HG03442 (cell line): ENCODE data around the gene TAF1C.

Source experiments
- ATAC-seq: cut with Tn5 transposase; IDR thresholded peaks from one replicate; pipeline ENCODE4 v1.9.1; 2021; ENCODE audit warnings: mild to moderate bottlenecking, moderate library complexity; ENCODE audit not compliant: unreplicated experiment

TAF1C gene

DNA sequence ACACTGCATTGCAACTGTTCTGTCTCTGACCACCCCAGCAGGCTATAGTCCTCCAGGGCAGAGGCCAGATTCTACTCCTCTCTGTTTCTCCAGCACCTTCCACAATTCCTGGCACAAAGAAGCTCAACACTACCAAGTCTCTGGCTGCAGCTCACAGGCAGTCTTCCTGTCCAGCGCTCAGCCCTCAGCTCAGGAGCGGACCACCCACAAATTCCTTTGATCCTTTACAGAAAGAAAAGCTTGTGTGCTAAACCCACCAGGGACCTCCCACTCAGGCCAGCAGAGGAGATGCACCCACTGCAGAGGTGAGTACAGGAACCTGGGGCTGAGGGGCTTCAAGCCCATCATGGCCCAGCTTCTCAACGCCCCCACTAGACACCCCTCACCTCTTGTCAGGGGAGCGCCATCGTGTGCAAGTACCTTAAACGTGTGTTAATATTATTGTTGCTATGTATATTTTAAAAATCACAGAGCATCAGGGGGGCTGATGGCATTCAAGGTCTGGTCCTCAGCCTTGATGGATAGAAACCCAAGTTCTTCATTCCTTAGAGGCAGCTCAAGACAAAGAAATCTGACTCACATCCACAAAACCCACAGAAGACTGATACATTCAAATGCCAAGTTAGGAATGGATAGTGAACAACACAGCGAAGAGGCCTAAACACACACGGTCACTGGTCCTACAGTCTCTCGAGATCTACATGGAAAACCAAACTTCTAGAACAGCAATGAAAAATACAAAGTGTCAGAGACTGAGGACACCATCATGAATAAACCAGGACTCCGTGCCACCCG, 50.3 kb downstream of the TAF1C start:
- ATAC-seq: no peak

DNA sequence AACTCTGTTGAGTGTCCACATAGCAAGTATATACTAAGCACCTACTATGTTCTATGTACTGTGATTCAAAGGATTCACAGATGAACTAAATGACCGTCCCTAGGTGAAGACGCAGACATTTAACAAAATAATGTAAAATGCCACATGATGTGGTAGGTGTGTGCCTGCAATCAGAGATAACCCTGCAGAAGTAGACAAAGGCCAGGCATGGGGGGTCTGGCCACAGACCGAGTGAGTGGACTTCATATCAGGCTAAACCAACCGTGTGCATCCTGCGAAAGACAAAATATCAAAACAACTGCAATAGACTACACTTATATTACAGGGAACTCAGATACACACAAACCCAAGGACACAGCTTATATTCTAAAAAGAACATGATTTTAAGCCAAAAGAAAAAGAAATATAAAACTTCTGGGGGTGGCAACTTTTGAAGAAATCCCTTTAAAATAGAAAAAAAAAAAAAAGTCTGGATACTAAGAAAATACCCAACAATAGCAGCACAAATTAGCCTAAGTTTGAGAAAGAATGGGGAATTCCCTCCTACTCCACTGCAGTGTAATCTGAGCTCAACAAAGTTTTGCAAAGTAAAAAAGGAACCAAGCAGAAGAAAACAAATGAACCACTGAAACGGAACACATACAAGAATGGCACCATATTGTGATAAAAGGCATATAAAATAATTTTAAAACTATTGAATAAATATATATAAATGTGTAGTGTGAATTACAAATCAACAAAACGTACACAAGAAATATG, 54.2 kb downstream of the TAF1C start:
- no peak for ATAC-seq

DNA sequence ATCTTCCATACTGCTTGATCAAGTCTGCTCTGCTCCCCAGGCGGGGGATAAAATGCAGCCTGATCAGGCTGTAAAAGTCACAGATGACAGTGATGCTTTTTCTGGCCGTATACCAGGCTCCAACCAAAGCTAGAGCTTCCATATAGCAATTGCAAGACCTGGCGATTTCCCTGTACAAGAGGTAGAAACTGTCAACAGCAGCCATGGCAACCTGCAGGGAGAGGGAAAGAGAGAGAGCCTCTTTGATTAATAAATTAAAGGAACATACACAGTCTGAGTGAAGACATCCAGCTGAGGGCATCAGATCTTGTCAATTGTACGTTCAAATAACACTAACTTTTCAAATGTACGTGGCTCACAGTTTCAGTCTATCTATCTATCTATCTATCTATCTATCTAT, 55.7 kb downstream of the TAF1C start:
- no peak for ATAC-seq
